ENCODE data around the gene NUTF2.

The NUTF2 gene

GRCh38 chr16:67865318-67865717, 18.6 kb downstream of the NUTF2 start:
- DNase-seq, result peak in 1 of 2 donors; percentile 4

- no peak for DNase-seq
These were observed 21.6 kb downstream of the NUTF2 start for GRCh38 chr16:67868290-67868689.

DNA sequence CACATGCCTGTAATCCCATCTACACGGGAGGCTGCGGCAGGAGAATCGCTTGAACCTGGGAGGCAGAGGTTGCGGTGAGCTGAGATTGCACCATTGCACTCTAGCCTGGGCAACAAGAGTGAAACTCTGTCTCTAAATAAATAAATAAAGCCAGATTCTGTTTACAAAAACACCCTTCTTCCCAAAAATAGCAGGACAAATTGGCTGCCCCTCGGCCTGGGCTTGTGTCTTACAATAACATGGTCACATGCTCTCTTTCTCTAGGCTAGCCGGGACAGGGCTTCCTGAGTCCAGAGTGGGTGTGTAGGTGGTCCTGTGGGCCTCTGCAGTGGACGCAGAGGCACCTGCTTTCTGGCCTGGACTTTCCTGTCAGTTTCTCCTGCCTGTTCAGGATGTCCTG, 22.9 kb downstream of the NUTF2 start:
- DNase-seq, result no peak

DNA sequence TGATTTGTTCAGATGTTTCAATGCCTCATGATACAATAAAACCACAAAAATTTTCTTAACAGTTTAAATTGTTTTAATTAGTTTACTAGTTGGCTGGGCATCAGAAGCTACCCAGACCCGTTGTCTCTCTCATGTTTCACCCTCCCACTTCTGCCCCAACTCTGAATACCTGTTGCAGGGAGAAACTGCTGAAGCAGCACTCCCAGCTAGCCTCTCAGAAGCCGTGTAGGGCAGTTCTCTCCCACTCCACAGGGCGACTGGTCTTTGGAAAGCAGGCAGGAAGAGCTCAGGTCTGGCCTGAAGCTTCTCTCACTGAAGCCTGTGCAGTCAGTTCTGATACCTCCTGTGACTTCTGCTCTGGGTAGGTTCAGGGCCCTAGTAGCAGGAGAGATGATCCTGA, 24.5 kb downstream of the NUTF2 start:
- DNase-seq, result no peak

DNA sequence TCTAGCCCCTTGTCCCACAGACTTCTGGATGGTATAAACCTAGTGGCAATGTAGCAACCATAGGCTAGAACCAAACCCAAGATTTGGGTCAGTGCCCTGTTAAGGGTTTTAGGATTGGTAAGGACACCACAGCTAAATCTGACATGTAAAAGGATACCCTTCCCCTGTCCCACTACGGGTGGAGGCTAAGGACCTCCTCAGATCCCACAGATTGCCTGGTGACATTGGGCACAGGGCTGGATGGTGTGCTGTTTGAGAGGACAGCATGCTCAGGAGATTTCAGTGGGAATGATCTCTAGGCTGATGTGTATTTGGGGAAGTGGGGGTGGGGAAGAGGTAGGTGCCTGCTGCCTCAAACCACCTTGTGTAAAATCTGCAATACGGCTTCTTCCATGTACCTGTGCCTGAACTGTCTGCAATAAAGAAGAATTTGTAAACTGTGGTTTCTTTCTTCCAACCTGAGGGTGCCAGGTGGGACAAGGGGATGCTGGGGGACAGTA, 25.4 kb downstream of the NUTF2 start:
- no peak for DNase-seq

DNA sequence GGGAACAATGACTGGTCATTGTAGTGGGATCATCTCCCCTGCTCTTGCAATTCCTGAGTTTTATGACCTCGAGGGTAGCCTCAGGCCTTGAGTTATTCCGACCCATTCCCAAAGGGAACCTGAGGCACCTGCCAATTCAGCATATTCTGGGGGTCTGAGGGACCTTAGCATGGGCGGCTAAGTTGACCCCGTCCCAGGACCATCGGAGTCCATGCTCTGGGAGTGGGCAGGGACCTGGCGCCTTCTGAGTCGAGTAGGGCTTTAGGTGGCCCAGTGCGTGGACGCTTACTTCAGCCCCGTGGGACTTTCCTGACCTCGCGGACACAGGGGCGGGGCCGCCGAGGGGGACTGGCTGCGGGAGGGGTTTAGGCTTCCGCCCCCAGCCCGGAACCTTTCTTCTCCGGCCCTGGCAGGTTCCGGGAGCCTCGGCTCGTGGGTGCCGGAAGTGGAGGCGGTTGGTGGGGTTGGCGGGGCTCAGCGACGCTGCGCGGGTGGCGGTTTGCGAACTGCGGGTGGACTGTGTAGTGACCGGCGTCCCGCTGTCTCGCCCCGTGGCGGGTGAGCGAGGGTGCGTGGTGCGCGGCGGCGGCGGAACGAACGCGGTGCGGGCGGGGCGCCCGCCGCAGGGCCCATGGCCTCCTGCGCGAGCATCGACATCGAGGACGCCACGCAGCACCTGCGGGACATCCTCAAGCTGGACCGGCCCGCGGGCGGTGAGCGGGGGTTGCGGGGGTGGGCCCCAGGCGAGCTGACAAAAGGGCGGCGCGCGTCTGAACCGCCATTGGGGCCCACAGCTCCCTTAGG, 26.1 kb downstream of the NUTF2 start, which contains the start of gene EDC4:
TSS of gene EDC4 (plus strand) at position 422 of the 804 bp plus-strand sequence. CDS start at position 632, 210 bp downstream.
- peak; percentile 28 to 86 for DNase-seq

GRCh38 chr16:67873435-67874370, 27.0 kb downstream of the NUTF2 start:
- DNase-seq, result no peak

GRCh38 chr16:67874372-67874771, 27.6 kb downstream of the NUTF2 start:
- no peak for DNase-seq

GRCh38 chr16:67877064-67877463, 30.3 kb downstream of the NUTF2 start:
- DNase-seq, result no peak

- DNase-seq, result no peak
These were observed 31.5 kb downstream of the NUTF2 start for GRCh38 chr16:67878232-67878631.

DNA sequence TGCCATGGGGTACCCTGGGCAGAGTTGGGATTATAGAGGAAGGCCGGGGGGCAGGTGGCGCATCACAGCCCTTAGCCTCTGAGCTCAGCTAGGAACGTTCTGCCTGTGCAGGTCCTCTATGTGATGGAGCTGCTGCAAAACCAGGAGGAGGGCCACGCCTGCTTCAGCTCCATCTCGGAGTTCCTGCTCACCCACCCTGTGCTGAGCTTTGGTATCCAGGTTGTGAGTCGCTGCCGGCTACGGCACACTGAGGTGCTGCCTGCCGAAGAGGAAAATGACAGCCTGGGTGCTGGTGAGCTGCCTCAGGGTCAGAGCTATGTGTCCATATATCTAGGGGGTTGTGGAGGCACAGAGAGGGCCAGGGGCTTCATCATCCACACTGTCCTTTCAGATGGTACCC, 32.1 kb downstream of the NUTF2 start:
- no peak for DNase-seq

DNA sequence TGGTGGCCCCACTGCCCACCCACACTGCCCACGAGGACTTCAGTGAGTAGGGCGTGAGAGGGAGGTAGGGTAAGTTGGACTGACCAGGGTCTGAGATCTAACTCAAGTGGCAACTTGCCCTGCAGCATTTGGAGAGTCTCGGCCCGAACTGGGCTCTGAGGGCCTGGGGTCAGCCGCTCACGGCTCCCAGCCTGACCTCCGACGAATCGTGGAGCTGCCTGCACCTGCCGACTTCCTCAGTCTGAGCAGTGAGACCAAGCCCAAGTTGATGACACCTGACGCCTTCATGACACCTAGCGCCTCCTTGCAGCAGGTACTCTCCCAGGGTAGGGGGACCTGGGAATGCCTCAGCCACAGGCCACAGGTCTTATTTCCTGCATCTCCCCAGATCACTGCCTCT, 32.7 kb downstream of the NUTF2 start:
- no peak for DNase-seq

DNA sequence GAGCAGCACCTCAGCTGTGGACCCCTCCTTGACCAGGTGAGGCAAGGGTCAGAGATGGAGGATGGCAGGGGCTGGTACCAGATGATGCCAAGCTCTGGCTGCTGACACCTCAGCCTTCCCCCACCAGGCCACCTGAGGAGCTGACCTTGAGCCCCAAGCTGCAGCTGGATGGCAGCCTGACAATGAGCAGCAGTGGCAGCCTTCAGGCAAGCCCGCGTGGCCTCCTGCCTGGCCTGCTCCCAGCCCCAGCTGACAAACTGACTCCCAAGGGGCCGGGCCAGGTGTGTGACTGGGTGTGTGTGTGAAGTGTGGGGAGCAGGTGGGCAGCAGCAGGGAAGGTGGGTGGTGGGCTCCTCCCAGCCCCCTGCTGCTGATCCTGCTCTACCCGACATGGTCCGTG, 33.2 kb downstream of the NUTF2 start:
- no peak for DNase-seq

DNA sequence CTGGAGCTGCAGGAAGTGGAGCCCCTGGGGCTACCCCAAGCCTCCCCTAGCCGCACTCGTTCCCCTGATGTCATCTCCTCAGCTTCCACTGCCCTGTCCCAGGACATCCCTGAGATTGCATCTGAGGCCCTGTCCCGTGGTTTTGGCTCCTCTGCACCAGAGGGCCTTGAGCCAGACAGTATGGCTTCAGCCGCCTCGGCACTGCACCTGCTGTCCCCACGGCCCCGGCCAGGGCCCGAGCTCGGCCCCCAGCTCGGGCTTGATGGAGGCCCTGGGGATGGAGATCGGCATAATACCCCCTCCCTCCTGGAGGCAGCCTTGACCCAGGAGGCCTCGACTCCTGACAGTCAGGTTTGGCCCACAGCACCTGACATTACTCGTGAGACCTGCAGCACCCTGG, 33.9 kb downstream of the NUTF2 start:
- DNase-seq, result no peak

DNA sequence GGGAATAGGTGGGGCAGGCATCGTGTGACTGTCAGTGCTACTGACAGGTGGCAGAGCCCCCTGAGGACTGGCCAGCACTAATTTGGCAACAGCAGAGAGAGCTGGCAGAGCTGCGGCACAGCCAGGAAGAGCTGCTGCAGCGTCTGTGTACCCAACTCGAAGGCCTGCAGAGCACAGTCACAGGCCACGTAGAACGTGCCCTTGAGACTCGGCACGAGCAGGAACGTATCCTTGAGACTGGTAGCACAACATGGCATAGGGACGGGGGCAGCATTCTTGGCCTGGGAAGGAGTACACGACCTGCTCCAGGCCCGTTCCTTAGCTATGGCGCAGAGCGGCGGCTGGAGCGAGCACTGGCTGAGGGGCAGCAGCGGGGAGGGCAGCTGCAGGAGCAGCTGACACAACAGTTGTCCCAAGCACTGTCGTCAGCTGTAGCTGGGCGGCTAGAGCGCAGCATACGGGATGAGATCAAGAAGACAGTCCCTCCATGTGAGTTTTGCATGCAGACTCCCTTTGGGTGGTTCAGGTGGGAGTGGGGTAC, 35.0 kb downstream of the NUTF2 start:
- no peak for DNase-seq

GRCh38 chr16:67882374-67883145, 35.8 kb downstream of the NUTF2 start:
- DNase-seq, result no peak

DNA sequence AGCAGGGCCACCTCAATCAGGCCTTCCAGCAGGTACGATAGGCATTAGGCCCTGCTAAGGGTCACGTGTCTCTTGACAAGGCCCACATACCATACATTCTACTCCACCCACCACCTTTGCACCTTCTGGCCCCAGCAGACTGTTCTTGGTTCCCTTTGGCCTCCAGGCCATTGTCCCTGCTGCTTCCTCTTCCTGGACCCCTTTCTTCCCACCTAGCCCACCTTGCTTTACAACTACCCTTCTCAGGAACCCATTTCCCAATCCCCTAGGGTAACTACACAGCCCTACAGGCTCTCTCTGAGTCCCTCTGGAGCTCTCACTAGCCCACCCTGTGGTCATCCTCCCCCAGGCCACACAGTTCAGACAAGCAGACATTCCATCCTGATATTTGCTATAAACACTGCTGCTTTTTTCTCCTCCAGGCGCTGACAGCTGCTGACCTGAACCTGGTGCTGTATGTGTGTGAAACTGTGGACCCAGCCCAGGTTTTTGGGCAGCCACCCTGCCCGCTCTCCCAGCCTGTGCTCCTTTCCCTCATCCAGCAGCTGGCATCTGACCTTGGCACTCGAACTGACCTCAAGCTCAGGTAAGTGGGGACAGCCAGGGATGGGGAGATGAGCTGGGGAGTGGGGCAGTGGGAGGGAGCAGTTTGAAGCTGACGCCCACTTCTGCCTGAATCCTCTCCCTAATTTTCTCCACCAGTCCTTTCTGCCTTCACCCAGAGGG, 36.6 kb downstream of the NUTF2 start:
- peak in 1 of 2 donors; percentile 47 for DNase-seq

- DNase-seq, result peak in 1 of 2 donors; percentile 31
These were observed 37.1 kb downstream of the NUTF2 start for GRCh38 chr16:67883872-67884261.

GRCh38 chr16:67884684-67885083, 38.0 kb downstream of the NUTF2 start, which contains the start of gene NRN1L:
Gene NRN1L, plus strand, starts transcription at chr16:67884885. Its CDS starts 19 bp downstream, at chr16:67884904.
- DNase-seq, result no peak

- DNase-seq, result no peak
These were observed 38.8 kb downstream of the NUTF2 start for GRCh38 chr16:67885545-67885944.

GRCh38 chr16:67885976-67886375, 39.2 kb downstream of the NUTF2 start:
- no peak for DNase-seq

GRCh38 chr16:67886387-67886786, 39.7 kb downstream of the NUTF2 start:
- DNase-seq, result no peak
